GM21619 (cell line): ENCODE results near the gene MTCL1.
"Not testable (repeated sequence)": the region's sequence is repeated elsewhere in the genome, so short reads cannot be mapped to it uniquely, and the experiment has no call there.

Experiments used
- ATAC-seq: cut with Tn5 transposase; IDR thresholded peaks from one replicate; pipeline ENCODE4 v1.9.1; 2021; ENCODE audit not compliant: unreplicated experiment

MTCL1 gene

DNA sequence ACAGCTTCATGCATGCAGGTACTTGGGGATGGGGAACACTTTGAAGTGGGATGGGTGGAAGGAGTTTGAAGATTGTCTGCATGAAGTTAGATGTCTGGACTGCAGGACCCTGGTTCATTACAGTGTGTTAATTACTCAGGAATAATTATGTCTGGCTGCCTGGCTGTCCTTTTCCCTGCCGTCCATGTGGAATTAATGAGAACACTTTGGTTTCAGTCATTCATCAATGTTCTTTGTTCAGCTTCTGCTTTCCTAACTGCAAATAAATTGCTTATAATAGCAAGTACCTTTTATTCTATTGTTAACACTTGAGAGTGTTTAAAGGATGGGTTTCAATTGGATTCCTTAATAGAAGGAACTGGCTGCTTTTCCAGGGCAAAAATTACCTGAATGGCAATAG is 35.8 kb downstream of the MTCL1 start:
- ATAC-seq, result no peak

DNA sequence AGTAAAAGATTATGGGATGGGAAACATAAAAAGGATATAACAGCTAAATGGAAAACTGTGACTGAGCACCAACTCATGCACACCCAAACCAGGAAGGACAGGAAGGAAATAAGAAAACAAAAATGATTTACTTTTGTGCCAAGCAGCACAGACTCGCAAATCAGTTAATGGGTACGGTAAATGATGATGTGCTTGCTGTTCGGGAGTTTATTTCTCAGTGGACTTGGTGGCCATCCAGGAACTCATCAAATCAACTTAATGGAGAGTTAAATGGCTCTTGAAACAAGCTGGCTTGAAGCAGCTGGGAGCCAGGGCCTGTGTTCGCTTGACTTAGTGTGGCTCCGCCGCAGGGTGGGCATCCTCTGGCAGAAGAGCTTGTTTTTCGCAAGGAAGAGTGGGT is 36.2 kb downstream of the MTCL1 start:
- ATAC-seq, result no peak

DNA sequence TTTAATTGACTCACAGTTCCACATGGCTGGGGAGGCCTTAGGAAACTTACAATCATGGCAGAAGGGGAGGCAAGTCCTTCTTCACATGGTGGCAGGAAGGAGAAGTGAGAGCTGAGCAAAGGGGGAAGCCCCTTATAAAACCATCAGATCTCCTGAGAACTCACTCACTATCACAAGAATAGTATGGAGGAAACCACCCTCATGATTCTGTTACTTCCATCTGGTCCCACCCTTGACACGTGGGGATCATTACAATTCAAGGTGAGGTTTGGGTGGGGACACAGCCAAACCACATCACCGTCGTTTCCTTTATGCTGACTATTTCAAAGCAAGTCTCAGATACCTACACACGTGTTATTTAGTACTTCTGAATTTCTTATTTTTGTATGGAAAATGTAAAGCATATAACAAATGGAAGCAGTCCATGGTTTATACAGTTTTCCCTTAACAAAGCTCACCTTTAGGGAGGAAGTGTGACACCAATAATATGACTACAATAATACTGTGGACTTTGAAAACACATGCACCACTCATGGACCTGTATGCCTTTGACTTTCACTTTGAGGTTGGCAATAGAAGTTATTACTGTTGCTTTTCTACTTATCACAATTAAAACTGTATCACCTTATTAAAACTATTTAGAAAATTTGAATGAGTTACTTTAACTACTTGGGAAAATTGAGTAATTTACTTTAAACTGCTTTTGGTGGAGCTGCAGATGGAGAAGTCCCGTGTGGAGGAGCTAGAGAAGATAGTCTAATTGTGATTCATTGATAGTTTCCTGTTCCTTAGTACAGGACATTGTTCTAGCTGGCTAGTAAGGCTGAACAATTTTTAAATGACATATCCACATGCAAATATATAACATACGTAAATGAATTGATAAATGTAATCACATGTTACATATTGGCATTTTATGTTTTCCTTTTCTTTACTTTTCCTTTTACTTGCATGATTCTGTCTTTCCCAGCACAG is 37.3 kb downstream of the MTCL1 start:
- ATAC-seq, result no peak

DNA sequence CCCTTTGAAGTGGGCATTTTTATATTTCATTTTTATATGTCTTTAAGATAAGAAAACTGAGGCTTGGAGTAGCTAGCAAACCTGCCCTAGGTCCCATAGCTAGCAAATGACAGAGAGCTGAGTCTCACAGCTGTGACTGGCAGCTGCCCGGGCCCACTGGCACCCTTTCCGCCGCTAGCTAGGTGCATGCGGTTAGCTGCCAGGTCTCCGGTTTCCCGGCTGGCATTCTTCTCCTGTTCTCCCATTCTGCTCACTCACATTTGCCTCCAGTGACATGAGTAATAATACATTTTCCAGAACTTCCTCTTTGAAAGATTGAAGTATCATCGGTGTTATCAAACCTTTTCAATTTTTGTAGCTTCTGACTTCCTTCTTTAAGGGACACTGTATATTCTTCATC is 38.7 kb downstream of the MTCL1 start:
- ATAC-seq, result no peak

DNA sequence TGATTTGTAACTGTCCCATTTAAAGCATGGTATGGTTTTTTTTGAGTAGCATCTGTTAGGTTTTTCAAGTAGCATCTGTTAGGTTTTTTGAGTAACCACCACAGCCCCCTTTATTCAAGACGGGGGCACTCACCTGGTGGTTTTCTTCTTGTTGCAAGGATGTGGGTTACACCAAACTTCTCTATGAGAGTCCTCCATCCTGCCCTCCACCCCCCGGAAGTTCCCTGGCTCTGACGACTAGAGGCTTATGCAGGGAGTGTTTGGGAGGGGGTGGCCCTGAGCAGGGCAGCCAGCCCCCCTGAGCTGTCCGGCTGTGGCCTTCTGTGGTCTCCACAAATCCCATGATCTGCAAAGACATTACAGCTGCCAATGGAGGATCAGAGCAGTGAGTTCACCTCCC is 39.3 kb downstream of the MTCL1 start:
- ATAC-seq, result no peak

DNA sequence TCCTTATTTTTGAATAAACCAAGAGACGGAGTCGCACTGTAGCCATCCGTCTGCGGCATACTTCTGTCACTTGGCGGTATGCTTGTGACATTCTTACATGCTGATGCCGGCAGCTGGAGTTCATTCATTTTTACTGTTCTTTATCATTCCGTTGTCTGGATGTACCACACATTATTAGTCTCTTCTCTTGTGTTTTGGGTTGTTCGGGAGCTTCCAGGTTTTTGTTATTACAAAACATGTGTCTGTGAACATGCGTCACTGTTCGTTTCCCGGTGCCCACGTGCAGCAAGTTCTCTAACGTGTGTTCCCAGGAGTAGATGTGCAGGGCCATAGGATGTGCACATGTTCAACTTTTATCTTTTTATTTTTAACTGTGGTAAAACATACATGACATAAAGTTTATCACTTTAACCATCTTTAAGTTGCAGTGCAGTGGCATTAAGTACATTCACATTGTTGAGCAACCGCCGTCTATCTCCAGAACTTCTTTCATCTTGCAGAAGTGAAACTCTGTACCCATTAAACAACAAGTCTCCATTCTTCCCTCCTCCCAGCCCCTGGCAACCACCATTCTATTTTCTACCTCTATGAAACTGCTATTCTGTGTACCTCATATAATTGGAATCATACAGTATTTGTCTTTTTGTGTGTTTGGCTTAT is 40.1 kb downstream of the MTCL1 start:
- ATAC-seq, result no peak

DNA sequence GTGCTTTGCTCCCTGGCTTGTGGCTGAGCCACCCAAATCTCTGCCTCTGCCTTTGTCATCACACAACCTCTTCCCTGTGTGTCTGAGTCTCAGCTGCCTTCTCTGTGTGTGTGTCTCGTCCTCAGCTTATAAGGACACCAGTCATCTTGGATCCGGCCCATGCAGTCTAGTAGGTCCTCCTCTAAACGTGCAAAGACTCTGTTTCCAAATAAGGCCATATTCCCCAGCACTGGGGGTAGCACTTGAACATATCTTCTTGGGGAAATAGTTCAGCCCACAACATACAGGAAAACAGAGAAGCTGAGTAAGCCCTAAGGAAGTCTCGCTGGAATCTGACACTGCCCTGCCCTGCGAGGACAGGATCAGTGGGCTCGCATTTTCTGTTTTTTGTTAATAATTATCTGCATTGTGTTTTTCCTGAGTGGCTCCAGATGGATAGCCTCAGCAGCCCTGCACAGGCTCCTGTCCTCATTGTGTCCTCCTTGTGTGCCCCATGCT is 42.1 kb downstream of the MTCL1 start:
- ATAC-seq, result no peak

DNA sequence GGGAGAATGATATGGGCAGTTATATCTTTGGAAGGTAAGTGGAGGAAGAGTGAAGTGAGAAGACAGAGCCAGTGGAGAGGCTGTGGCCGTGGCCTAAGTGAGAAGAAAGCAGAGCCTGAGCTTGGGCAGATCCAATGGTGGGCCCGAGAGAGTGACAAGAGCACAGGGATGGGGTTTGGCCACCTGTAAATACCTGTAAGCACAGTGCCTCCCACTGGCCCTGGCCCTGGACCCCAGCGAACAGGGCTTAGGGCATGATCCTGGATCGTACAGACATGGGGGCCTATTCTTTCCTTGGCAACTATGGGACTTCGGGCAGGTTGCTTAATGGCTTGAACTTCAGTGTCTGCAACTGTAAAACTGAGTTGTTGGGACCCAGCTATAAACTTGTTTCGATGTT is 44.1 kb downstream of the MTCL1 start:
- no peak for ATAC-seq

DNA sequence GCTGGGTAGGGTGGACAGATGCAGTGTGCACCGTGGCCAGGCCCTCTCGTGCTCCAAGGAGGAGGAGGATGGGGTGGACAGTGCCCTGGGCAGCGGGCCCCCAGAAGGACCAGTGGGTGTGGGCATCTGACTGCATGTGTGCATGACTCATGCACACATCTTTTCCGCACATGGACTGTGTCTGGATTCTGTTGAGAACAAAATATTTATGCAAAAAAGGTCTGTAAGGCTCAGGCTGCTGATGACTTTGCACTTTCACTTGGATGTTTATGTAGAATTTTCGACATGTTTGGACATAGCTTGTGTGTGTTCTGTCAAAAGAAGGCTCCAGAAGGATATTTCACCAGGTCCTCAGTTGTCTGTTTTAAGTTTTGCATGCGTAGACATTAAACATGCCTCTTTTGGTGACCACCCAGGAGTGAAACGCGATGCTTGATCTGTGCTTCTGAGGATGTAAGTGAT is 45.6 kb downstream of the MTCL1 start:
- ATAC-seq, result no peak

DNA sequence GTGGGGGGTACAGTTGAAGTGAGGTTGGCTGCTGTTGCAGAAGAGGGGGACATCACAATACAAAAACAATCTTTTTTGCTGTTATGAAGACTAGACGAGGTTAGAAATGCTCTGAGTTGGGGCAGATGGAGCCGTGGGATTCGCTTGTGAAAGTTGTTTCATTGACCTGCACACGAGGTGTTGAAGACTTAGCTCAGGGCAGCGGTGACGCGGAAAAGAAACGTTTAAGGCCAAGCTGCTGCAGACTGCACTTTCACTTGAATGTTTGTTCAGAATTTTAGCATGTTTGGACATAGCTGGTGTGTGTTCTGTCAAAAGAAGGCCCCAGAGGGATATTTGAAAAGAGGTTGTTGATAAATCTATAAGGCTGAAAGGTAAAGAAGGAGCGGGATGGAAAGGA is 46.3 kb downstream of the MTCL1 start:
- ATAC-seq, result no peak

DNA sequence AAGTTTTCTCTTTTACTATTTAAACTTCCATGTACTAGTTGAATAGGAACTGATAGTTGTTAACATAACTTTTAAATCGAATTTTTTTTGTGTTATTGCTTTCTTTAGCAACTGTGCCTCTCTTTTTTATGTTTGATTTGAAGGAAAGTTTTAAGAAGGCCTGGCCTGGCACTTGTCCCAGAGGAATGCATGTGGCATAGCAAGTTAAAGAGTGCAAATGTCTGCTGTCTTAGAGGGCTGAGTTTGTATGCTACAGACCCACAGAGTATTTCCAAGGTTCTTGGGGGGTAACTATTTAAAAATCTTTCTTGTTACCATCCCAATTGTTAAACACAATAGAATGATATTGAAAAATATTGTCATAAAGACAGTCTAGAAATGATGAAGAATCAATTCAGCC is 47.0 kb downstream of the MTCL1 start:
- ATAC-seq, result no peak

DNA sequence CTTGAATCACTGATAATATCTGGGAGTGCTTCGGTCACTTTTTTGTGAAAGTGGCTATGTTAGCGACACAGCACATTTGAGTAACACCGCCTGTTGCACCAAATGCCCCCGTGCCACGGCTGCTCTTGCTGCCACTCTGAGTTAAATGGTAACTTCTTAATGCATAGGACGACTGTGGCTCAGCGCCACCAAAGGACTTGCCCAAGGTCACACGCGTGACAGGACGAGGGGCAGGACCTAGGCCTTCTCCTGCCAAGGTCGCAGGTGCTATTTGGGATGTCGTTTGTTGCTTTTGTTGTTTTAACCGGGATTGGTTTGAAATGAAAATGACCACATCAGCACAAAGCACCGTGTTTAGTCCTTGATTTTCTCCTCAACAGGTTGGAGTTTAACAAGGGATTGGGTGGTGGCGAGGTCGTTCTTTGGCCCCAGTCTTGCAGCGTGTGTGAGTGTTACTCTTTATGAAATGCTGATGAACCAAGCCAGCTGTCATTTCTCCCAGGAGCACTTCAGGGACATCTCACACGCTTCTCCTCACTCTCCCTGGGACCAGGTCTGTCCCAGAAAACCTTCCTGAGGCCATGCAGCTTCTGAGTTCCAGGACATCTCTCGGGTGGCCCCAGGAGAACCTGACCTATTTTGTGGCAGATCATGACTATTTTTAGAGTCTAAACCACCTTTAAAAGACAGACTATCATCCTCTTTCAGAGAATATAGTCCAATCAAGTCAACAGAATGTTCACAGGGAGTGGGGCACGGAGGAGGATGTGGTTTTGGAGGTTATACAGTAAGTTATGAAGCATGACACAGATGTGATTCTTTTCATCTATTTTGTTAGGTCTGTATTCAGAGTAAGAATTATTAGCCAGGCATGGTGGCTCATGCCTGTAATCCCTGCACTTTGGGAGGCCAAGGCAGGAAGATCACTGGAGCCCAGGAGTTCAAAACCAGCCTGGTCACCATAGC is 49.9 kb downstream of the MTCL1 start:
- peak; percentile 69 for ATAC-seq

DNA sequence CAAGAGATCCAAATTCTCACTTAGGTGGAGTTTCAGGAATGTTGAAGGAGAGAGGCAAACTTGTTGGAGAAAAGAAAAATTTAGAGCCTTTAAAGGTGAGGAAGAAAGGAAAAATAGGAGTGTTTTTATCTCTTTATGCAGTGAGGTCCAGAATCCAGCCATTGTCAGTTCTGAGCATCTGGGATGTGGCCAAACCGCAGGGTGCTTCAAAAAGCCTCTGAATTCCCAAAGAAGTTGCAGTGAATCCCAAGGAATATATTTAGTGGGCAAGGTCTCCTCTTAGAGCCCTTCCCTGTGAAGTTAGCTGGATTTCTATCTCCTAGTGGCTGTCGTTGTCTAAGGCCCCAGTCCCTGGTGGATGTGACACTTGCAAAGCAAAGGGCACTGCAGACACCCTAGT is 51.2 kb downstream of the MTCL1 start:
- ATAC-seq, result no peak

DNA sequence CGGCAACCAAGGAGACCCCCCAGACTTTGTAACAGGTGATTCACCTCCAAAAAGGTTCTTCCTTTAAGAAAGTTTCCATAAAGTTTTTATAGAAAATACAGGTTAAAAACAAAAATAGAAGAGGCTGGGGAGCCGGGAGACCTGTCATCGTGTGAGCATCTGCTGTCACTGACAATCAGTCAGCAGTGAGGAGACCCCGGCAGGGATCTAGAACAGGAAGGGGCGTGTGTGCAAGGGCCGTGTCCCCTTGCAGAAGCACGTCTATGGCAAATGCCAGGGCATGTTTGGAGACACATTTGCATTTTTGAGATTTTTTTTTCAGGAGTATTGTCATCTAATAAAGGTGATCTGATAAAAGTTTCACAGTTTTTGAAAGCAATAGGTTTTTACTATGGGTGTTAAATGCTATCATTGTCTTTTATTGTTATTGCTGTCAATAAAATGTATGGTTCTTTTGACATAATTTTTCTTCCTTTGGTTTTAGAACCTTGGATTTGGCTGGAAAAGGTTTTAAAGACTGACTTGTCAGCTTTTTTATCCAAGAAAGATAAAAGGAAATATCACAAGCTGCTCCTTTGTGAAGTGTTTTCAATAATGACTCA is 52.1 kb downstream of the MTCL1 start:
- ATAC-seq, result no peak

DNA sequence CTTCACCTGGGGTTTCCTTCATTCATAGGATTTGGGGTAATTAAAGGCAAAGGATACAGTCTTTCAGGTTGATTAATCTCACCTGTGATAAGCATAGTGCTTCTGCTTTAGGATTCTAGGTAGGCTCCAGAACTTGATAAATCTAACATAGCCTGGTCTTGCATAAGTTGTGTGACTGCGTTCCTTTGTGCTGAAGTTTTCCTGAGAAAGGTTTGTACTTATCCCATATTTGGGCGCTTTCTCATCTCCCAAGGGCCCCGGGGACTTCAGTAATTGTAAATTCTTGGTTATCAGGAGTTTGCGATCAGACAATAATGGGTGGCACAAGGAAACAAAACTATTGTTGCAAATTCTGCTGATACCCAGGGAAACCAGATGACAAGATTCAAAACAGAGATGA is 53.1 kb downstream of the MTCL1 start:
- no peak for ATAC-seq

DNA sequence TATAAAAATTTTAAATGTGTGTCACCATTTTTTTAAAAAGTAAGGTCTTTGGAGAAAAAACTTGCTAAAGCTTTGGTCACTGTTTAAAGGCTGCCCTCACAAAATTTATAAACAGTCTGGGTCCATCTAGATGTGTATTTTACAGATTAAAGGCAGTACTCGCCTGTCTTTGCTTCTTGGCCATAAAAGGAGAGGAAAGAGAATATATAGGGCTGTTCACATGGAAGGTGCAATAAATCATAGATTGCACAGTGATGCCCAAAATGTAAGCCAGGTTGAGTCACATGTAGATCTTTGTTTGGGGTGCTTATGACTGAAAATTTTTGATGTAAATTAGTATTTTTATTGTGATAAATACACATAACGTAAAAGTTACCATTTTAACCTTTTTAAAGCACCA is 55.6 kb downstream of the MTCL1 start:
- no peak for ATAC-seq

DNA sequence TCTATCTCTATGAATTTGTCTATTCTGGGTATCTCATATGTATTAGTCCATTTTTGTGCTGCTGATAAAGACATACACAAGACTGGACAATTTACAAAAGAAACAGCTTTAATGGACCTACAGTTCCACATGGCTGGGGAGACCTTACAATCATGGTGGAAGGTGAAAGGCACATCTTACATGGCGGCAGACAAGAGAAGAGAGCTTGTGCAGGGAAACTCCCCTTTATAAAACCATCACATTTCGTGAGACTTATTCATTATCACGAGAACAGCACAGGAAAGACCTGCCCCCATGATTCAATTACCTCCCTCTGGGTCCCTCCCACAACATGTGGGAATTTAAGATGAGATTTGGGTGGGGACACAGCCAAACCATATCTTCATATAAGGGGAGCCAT is 56.2 kb downstream of the MTCL1 start:
- not testable (repeated sequence) for ATAC-seq

DNA sequence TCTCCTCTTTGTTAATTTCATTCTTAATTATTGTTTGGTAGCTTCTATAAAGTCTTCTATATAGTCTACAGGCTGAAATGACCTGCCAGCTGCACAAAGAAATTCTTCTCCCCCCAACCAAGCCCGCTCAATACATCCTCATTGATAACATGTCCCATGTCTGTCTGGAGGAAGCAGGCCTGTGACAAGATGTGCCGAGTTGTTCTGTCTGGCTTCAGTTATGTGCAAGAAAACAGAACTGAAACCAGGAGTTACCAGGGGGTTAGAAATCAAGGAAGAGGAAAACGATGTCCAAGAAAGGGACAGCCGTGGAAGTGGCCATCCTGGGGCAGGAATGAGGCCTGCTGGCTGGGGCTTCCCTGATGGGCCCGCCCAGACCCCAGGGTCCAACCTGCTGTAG is 57.6 kb downstream of the MTCL1 start:
- ATAC-seq, result no peak

DNA sequence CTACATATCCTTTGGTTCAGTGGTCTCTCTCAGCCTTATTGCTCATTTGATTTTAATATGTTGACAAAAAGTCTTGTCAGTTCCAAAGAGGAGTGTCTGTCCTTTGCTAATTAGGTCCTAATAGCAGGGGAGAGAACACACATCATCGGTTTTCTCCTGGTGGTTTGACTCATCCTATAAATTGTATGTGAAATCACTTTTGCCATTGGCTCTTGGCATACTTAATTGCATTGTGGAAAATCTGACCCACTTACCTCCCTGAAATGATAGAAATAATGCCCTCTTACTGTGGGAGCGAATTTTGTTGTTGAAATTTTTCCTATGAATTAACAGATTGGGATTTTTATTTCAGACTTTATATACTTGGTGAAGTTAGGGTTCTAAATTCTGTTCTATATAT is 58.3 kb downstream of the MTCL1 start:
- ATAC-seq, result no peak

DNA sequence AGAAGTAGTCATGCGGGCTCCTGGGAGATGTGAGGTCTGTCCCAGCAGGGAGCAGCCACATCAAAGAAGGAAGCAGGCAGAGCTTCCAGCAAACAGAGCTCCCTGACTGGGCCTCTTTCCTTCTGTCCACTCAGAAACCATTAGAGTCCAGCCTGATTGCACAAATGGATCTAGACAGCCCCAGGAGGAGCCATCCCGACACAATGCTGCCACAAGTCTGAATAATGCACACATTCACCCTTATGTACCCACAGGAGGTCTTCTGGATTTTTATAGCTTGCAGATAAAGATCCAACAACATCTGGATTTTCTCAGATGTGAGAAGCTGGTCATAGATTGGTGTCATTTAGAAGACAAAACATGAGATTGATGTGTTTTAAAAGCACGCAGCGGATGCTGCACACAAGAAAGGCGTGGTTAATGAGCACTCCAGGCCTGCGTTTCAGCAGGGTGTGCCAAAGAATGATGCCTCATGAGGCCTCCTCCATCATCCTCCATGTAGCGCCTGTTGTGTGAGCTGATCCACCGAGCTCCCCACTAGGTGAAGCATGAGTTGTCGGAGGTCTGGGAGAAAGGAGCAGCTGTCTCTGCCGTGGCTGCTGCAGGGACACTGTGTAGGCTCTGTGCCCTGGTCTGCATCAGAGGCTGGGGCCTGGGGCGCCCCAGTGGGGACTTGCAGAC is 60.6 kb downstream of the MTCL1 start:
- no peak for ATAC-seq
